ENCODE measurements around the gene NME5.

NME5 gene

DNA sequence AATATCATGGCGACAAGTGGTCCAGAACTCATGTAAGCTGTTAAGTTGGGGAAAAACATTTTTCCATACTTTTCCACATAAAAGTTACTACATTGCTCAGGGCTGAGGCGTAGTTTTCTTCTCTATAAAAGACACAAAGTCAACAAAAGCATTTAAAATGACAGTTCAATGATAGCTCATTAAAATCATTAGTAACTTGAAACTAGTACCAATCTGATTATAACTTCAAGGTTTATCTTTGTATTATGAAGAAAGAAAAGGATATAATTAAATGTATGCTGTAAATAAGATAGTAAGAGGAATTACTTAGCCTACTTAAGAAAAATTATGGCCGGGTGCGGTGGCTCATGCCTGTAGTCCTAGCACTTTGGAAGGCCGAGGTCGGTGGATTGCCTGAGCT is 9.9 kb downstream of the NME5 start:
- no peak for DNase-seq

GRCh38 chr5:138128334-138128733 is 10.9 kb downstream of the NME5 start:
- DNase-seq = no peak

DNA sequence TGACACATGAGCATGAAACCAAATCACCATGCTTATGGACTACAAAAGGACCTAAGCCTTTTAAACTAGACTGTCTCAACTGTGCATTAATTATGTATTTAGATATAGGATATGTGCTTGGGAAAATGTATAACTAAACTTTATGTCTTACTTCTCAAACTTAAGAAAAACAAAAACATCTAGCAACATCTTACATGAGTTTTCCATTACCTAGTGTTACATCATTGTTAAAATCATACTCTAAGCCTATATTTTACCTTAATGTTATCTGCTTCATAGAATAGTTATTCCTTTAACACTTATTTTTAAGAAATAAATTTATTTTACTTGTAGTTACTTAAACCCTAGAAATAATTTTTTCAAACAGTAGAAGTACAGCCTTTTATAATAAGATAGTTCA is 24.0 kb downstream of the NME5 start:
- no peak for DNase-seq

DNA sequence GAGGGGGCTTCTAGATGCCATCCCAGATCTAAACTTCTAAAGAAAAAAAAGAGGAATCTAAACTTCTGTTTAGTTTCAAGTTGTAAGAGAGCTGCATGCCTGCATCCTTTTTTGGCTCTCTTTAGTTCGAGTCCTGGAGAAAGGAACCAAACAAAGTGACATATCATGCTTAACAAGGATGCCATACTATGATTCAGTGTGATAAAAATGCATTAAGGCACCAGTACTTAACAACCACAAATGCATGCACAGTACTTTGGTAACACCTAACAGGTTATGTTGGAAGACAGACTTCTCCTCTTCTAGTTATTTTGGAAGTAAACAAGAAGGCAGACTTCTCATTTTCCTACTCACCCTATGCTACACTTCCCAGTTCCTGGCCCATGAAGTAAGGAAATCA is 27.3 kb downstream of the NME5 start:
- DNase-seq = no peak

DNA sequence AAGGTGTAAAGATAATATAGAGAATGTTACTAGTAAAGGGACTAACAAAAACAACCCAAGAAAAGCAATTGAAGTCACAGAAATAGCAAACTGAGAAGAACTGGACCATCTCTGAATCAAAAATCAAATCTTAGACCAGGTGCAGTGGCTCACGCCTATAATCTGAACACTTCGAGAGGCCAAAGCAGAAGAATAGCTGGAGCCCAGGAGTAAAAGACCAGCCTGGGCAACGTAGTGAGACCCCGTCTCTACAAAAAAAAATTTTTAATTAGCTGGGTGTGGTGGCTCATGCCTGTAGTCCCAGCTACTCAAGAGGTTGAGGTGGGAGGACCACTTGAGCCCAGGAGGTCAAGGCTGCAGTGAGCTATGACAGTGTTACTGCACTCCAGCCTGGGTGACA is 28.0 kb downstream of the NME5 start:
- DNase-seq = no peak

- no peak for DNase-seq
These were observed 28.8 kb downstream of the NME5 start for GRCh38 chr5:138110266-138110963.

- no peak for DNase-seq
These were observed 29.6 kb downstream of the NME5 start for GRCh38 chr5:138109463-138110265.

GRCh38 chr5:138107213-138107612 is 32.0 kb downstream of the NME5 start:
- no peak for DNase-seq

DNA sequence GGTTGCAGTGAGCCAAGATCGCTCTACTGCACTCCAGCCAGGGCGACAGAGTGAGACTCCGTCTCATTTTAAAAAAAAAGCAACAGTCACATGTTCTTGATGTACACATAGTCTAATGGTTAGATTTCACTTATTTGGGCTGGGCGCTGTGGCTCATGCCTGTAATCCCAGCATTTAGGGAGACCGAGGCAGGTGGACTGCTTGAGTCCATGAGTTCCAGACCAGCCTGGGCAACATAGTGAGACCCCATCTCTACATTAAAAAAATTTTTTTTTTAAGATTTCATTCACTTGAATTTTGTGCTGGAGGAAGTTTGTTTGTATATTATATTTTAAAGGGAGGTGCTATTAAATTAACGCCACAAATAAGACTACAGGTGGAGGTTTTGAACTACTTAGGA is 33.5 kb downstream of the NME5 start:
- DNase-seq = no peak

DNA sequence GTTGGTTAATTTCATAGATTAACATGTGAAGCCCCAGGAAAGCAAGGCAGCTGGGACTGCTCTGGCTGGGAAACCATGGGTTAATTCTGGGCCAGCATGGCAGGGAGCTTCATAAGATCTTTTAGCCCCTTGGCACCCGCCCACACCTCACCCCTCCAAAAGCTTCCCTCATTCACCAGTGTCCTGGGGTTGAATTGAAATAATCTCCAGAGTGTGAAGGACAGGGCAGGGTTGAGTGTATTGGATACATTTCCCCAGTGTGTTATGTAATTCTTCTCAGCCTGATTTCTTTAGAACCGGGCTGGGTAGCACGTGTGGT is 36.0 kb downstream of the NME5 start:
- DNase-seq = no peak

DNA sequence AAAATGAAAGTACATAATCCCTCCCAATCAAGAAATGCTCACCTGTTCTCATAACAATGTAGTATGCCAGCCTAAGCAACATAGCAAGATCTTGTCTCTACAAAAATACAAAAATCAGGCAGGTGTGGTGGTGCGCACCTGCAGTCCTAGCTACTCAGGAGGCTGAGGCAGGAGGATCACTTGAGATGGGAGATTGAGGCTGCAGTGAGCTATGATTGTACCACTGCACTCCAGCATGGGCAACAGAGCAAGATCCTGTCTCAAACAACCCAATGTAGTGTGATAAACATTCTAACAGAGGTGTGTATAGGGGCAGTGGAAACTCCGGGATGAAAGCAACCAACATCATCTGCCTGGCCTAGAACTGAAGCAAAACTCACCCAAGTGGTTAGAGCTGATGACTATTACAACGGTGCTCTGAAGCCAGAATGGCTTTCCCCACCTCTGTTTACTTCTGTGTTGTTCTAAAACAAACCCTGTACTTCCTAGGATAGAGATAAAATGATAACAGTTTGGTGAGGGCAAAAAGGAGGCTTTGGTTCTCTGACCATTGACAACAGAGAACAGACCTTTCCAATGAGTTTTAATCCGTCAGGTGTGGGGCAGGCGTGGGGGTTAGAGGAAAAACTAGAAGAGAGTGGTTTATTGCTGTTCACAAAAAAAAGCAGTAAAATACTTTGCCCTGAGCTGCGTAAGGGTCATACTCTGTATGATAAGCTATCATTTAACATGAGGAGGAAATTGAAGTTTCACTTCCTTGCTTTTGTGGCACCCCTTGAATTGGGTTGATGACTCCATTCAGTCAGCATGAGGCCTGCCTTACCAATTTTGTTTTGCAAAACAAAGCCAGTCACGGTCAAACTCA is 36.5 kb downstream of the NME5 start:
- no peak for DNase-seq

DNA sequence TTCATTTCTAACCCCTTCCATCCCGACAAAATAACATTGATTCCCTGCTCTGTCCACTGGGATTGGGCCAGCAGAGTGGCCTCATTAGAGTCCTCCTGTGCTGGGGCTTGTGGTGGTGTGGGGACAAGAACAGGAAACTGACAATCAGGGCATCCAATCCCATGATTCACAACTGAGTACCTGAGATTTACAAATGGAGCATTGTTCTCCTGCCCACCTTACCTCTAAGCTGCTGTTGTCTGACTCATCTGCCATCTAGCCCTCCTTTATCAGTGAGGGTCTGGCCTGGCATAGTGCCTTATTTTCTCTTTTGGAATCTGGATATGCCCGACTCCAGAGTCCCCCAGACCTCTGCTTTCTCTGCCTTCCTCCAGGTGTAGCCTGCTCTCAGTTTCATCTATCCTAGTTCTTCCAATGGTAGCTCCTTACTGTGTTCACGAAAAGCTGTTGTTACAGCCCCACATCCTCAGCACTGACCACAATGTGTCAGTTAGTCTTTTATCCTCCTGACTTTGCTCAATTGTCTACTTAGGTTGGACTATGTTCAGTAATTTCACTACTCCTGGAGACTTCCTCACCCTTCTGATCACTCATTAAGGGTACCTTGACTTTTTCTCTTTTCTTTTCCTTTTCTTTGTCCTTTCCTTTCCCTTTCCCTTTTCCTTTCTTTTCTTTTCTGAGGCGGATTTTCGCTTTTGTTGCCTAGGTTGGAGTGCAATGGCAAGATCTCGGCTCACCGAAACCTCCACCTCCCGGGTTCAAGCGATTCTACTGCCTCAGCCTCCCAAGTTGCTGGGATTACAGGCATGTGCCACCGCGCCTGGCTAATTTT is 42.0 kb downstream of the NME5 start:
- DNase-seq = no peak

GRCh38 chr5:138096363-138096762 is 42.9 kb downstream of the NME5 start:
- DNase-seq = no peak

GRCh38 chr5:138095100-138095907 is 43.9 kb downstream of the NME5 start:
- DNase-seq = no peak

DNA sequence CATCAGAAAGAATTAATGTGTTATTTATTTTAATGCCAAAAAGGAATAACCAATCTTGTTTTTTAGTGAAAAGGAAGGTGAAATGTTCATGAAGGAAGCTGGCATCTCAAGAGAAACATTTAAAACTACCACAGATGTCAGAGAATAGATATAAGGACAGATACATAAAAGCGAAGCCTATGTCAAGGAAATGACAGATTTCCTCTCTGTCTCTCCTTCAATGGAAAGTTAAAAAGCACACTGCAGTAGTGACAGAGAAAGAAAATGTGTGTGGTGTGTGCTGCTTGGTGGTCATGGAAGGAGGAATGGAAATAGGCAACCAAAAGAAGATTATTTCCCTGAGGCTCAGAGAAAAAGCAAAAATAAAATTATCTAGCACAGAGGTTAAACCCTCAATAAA is 46.2 kb downstream of the NME5 start:
- no peak for DNase-seq

DNA sequence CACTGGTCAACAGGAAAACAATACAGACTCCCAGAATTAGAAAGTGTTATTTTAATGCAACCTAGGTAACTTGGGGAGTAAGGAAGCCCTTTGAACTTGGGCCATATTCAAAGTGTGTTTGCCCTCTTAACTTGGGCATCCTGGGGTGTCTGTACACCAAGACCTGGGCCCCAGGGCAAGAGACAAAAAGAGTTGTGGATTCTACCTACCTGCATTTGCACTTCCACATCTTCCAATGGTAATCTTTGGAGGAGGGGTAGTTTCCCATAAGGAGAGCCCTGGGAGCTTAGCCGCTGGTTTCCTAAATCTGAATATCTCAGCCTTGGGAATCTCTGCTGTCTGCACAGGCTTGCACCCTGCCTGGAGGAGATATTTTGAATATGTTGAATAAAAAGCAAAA is 46.9 kb downstream of the NME5 start:
- no peak for DNase-seq

DNA sequence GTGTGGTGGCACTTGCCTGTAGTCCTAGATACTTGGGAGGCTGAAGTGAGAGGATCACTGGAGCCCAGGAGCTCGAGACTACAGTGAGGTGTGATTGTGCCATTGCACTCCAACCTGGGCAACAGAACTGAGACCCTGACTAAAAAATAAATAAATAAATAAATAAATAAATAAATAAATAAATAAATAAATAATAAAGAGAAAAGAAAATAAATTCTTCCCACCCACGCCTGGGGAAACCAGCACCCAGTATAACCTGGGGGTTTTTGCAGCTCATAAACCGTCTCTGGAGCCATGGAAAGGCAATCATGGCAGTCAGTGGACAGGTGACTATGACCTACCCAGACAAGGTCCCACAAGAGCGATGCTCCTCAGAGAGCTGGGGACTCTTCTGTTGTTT is 47.5 kb downstream of the NME5 start:
- DNase-seq = no peak

DNA sequence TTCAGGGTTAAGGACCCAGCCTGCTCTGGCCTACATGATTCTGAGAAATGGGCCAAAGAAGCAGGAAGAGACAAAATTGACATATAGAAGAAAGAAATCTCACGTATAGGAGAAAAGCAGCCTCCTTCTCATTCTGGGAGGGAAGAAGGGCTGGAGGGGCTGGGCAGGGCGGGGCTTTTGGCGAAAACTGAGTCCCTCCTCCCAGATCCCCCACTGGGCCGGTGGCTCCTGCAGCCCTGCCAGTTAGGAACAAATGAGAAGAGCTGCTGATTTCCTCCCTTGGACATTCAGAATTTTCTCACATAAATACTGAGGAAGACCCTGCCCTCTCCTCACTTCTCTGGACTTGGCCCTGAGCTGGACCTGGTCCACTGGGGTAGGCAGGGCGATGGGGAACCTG is 55.5 kb downstream of the NME5 start, which contains the start of gene WNT8A:
WNT8A (plus strand) TSS at position 332 of the 400 bp plus-strand sequence. CDS start 95 bp downstream, outside the sequence.
- no peak for DNase-seq

- DNase-seq = no peak
These were observed 57.2 kb downstream of the NME5 start for GRCh38 chr5:138082033-138082432.

- DNase-seq = no peak
These were observed 61.1 kb downstream of the NME5 start for GRCh38 chr5:138078006-138078643.

DNA sequence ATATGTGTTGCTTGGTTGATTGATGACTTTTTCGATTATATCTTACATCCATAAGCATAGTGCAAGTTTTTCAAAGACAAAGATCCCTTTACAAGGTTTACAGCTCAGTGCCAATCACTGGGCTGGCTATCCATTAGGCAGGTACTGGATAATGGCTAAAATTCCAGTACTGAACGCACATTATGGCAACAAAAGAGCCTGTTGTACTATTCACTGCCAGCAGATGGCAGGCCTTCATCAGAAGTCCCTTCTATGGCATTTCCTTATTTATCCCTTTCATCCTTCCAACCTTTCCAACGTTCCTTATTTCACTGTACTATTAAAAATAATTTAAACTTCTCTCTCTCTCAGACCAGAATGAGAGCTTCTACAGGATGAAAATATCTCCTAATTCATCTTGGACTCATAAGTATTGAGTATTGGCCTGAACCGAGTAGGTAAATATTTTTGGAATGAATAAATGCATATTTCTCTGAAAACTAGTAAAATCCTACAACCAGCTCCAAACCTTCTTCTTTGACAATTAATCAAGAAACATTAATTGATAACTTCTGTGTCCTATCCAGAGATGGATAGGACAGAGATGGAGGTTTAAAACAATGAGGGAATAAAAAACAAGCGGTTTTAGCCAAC is 62.0 kb downstream of the NME5 start:
- no peak for DNase-seq
